Calu3 (cell line): ENCODE results near the gene CASP2. TPM values are rescaled to one million over a fixed set of nuclear protein-coding genes. Genes with fewer than 3 reads are reported as not detected.

Experiments
- BruUV-seq: library from RNA; stranded (reverse); fragments of 400-500 nt; replicated peaks from 2 replicates; lab custom pipeline; 2021; lab: Mats Ljungman, UMichigan
- CTCF ChIA-PET: fragments of 300-600 bp; sonication (Branson Sonifier 250); formaldehyde crosslinking; loops from one replicate; lab custom pipeline; 2022; ENCODE audit warnings: antibody characterized with exemption; lab: Charles Lee
- DNase-seq: peaks from one replicate; pipeline ENCODE4 v3.0.0; 2022
- H3K27ac Mint-ChIP-seq: one replicate; pipeline ENCODE4 v1.8.0; 2022; ENCODE audit warnings: mixed read lengths; ENCODE audit not compliant: unreplicated experiment
- H3K27me3 Mint-ChIP-seq: one replicate; pipeline ENCODE4 v1.8.0; 2022; ENCODE audit warnings: mixed read lengths; ENCODE audit not compliant: unreplicated experiment
- H3K36me3 Mint-ChIP-seq: one replicate; pipeline ENCODE4 v1.8.0; 2022; ENCODE audit warnings: mild to moderate bottlenecking, moderate library complexity, mixed read lengths; ENCODE audit not compliant: insufficient read depth, unreplicated experiment
- H3K4me1 Mint-ChIP-seq: one replicate; pipeline ENCODE4 v1.8.0; 2022; ENCODE audit warnings: mild to moderate bottlenecking, low read depth, mixed read lengths; ENCODE audit not compliant: unreplicated experiment
- H3K4me3 Mint-ChIP-seq: one replicate; pipeline ENCODE4 v1.8.0; 2022; ENCODE audit warnings: mild to moderate bottlenecking, low read depth, moderate library complexity, mixed read lengths; ENCODE audit not compliant: unreplicated experiment
- H3K9me3 Mint-ChIP-seq: one replicate; pipeline ENCODE4 v1.8.0; 2022; ENCODE audit warnings: low read depth, mixed read lengths; ENCODE audit not compliant: unreplicated experiment
- intact Hi-C: fragments of 100-400 bp; cut with micrococcal nuclease; formaldehyde crosslinking; loops from one replicate; pipeline ENCODE4 v1.10.0; 2022; ENCODE audit not compliant: unreplicated experiment
- total RNA-seq: library from RNA; stranded (reverse); gene quantifications from 2 replicates; pipeline ENCODE4 v1.2.3, GENCODE V29; 2022
- TF ChIP-seq, protein P1 (sequence below): fragments of 200-600 bp; IDR thresholded peaks from one replicate; pipeline ENCODE4 v1.8.0; 2022; ENCODE audit warnings: antibody characterized with exemption; ENCODE audit not compliant: unreplicated experiment

Gene CASP2
- total RNA-seq, 1 experiment from 2014 or later: 51.3 TPM

DNA sequence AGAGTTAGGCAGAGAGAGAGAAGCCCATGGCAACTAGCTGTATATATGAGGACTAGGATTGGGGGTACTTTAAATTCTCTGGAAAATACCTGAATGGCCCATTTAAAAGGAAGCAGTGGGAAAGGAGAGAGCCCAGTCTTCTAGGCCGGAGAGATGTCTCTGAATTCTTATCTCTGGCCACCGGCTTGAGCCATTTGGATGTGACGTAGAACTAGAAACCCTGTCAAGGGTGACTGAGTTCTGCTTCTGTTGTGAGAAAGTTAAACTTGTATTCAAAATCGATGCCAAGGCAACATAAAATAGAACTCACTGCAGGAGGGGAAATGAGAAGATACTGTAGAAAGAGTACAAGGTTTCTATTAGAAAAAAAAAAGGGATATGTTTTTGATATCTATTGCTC is 31.2 kb upstream of the CASP2 start:
- peaks cover 9% of the 10 kb centered on the region for H3K9me3 Mint-ChIP-seq
- H3K27ac Mint-ChIP-seq: no peak overlapping the region
- TF ChIP-seq, protein P1, sequence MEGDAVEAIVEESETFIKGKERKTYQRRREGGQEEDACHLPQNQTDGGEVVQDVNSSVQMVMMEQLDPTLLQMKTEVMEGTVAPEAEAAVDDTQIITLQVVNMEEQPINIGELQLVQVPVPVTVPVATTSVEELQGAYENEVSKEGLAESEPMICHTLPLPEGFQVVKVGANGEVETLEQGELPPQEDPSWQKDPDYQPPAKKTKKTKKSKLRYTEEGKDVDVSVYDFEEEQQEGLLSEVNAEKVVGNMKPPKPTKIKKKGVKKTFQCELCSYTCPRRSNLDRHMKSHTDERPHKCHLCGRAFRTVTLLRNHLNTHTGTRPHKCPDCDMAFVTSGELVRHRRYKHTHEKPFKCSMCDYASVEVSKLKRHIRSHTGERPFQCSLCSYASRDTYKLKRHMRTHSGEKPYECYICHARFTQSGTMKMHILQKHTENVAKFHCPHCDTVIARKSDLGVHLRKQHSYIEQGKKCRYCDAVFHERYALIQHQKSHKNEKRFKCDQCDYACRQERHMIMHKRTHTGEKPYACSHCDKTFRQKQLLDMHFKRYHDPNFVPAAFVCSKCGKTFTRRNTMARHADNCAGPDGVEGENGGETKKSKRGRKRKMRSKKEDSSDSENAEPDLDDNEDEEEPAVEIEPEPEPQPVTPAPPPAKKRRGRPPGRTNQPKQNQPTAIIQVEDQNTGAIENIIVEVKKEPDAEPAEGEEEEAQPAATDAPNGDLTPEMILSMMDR: no peak
- no peaks in the 10 kb centered on the region for H3K27me3 Mint-ChIP-seq
- peaks cover 1% of the 10 kb centered on the region for H3K36me3 Mint-ChIP-seq
- no TSS peak for BruUV-seq
- H3K4me3 Mint-ChIP-seq: no peak overlapping the region
- intact Hi-C loops: no loop called here
- DNase-seq: no peak
- CTCF ChIA-PET: no interaction called here
- H3K4me1 Mint-ChIP-seq: peaks cover 29% of the 10 kb centered on the region

DNA sequence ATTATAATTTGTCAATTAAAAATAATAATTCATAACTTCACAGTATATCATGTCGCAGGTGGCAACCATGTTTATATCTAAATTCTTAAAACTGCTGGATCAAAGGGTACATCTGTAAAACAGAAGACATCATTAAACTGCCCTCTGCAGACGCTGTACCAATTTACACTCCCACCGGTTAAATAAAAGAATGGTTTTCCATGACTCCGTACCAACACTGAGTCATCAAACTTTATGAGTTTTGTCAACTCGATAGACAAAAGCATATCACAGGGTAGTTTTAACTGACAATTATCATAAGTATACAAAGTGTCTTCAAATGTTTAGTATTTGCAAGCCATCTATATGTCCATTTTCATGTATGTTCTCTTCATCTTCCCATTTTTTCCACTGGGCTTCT is 30.6 kb upstream of the CASP2 start:
- Mint-ChIP-seq H3K27ac (no peak overlapping the region), H3K4me3 (no peak overlapping the region), H3K4me1 (peaks cover 29% of the 10 kb centered on the region), H3K36me3 (peaks cover 7% of the 10 kb centered on the region), H3K27me3 (no peaks in the 10 kb centered on the region), H3K9me3 (peaks cover 9% of the 10 kb centered on the region)
- intact Hi-C loops: no loop called here
- CTCF ChIA-PET: no interaction called here
- DNase-seq: no peak
- BruUV-seq: no TSS peak
- TF ChIP-seq, protein P1: no peak

DNA sequence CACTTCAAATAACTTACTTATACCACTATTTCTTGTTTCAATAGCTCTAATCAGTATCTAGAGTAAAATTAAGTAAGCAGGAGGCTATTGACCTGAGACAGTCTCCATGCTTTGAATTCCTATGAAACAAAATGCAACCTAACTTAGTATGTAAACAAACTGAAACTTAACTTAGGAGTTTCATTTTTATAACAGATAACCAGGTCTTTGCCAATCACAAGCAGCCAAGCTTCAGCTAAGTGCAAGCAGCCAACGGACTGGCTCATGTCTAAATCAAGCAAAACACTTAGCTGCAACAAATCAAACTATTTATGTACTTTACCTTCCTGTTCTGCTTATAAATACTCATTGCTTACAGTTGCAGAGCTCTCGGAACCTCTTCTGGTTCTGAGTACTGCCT is 29.3 kb upstream of the CASP2 start:
- DNase-seq: no peak
- Mint-ChIP-seq H3K4me1 (peaks cover 29% of the 10 kb centered on the region), H3K36me3 (peaks cover 20% of the 10 kb centered on the region), H3K27me3 (no peaks in the 10 kb centered on the region), H3K27ac (no peak overlapping the region), H3K9me3 (peaks cover 8% of the 10 kb centered on the region), H3K4me3 (no peak overlapping the region)
- TF ChIP-seq, protein P1: no peak
- no TSS peak for BruUV-seq
- intact Hi-C loops: no loop called here
- CTCF ChIA-PET: interaction anchor here (1.0 kb wide), 1 partner anchor 19 kb away, joined by 6 read pairs; no protein-coding TSS in a partner anchor

DNA sequence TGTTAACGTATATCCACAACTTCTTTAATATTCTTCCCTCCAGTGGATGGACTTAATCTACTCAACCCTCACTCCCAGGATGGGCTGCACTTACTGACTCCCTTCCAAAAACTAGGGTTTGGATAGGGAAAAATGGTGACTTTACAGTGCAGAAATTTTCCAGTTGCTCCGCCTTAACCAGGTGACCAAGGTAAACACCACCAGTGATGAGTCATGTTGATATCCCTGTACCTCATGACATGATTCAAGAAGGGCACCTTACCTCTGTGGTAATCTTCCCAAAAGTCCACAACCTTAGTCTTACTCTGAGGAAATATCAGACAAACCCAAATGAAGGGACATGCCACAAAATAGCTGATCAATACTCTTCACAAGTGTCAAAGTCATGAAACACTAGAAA is 28.4 kb upstream of the CASP2 start:
- TF ChIP-seq, protein P1: no peak
- intact Hi-C loops: no loop called here
- DNase-seq: peak; percentile 19
- peak overlapping the region; percentile 63 for H3K27ac Mint-ChIP-seq
- peaks cover 39% of the 10 kb centered on the region for H3K4me1 Mint-ChIP-seq
- CTCF ChIA-PET: no interaction called here
- peaks cover 29% of the 10 kb centered on the region for H3K36me3 Mint-ChIP-seq
- no peaks in the 10 kb centered on the region for H3K27me3 Mint-ChIP-seq
- H3K9me3 Mint-ChIP-seq: peaks cover 5% of the 10 kb centered on the region
- no peak overlapping the region for H3K4me3 Mint-ChIP-seq
- BruUV-seq: no TSS peak
